GM03348 (cell line): ENCODE data around the gene COMMD1.
"Not testable (repeated sequence)": the region's sequence is repeated elsewhere in the genome, so short reads cannot be mapped to it uniquely, and the experiment has no call there.

Source experiments
- DNase-seq: peaks from one replicate; pipeline ENCODE4 v3.0.0; 2012; ENCODE audit warnings: low spot score

The COMMD1 gene

DNA sequence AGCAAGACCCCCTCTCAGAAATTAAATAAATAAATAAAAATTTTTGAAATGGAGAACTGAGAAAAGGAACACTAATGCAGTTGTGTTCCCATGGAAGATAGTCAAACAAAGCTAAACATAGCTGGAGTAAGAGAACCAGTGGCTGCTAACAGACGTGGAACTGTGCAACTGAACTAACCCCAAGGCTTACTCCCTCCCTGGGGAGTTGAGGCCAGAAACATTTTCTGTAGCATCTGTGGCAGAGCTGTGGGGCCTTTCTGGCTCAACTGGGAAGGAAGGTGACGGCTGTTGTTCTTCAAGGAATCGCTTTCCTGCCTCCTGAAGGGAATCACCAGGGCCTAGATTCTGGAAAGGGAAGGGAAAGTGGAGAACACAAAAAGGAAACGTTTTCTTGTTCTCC lies 236.6 kb downstream of the COMMD1 start:
- no peak for DNase-seq

DNA sequence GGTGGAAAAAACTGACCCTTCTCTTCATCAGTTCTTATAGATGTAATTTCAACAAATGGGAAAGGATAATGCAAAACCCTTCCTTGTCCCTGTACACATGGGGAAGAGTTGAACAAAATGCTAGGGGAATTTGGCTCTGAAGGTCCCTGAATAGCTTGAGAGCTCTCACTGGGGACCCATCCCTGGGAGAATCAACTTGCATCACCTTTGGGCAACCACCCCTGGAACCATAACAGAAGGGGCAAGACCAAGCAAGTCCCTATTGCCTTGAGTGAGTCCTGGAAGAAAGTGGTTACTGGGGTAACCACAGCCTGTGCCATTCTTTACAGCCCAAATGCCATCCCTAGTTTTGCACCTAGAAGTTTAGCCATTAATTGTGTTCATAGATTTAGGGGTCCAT lies 238.2 kb downstream of the COMMD1 start:
- DNase-seq: no peak

- DNase-seq: no peak
Observed at GRCh38 chr2:62144689-62145477, 239.4 kb downstream of the COMMD1 start.

- DNase-seq: no peak
Observed at GRCh38 chr2:62145478-62146100, 240.1 kb downstream of the COMMD1 start.

DNA sequence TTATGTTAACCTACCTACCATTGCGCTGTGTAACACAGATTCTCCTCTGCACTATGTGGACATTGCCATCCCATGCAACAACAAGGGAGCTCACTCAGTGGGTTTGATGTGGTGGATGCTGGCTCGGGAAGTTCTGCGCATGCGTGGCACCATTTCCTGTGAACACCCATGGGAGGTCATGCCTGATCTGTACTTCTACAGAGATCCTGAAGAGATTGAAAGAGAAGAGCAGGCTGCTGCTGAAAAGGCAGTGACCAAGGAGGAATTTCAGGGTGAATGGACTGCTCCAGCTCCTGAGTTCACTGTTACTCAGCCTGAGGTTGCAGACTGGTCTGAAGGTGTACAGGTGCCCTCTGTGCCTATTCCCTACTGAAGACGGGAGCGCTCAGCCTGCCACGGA lies 241.3 kb downstream of the COMMD1 start:
- DNase-seq: not testable (repeated sequence)

- peak; percentile 51 for DNase-seq
Observed at GRCh38 chr2:62147610-62148301, 242.3 kb downstream of the COMMD1 start.

GRCh38 chr2:62149708-62150107 lies 244.2 kb downstream of the COMMD1 start:
- DNase-seq: peak; percentile 88

GRCh38 chr2:62150597-62151305 lies 245.3 kb downstream of the COMMD1 start:
- DNase-seq: no peak

DNA sequence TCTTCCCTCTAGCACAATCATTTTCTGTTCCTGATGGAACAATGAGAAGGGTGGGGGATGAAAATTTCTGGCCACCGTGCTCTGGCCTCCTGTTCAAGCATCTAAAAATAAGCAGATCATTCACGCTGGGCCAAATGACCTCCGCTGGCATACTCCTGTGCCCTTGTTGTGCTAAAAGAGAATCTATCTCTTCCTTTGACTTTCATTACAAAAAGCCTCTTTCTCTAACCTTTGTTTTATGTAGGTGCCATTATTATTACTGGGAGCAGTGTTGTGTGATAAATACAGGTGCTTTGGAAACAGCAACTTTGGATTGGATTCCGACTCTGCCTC lies 245.8 kb downstream of the COMMD1 start:
- no peak for DNase-seq

- DNase-seq: no peak
Observed at GRCh38 chr2:62152000-62152399, 246.5 kb downstream of the COMMD1 start.

- DNase-seq: no peak
Observed at GRCh38 chr2:62156861-62157496, 251.5 kb downstream of the COMMD1 start.

DNA sequence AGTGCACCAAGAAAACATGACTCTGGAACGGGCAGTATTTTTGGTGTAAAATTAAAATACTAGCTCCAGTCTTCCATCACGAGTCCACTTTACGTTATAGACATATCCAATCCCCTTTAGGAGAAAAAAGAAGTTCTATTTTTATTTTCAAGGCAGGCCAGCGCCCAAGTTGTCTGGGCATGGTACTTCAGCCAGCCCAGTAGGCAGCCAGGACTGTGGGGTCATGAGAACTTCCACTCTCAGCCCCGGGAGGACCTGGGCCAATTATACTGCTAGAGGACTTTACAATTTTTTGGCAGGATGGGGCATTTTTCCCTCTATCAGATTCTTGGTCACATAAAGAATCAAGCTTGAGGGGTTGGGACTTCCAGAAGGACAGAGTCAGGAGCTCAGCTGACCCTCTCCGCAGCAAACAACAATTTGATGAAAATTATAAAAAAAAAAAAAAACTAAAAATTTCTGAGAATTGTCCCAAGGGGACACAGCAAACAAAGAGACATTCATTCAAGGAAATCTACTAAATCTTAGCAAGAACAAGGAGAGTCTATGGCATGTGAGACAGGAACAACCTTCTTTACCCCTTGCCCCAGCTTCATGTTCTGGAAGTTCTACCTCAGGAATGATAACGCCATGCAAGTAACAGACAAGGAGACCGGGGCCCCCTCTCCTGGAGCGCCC lies 253.1 kb downstream of the COMMD1 start:
- no peak for DNase-seq

DNA sequence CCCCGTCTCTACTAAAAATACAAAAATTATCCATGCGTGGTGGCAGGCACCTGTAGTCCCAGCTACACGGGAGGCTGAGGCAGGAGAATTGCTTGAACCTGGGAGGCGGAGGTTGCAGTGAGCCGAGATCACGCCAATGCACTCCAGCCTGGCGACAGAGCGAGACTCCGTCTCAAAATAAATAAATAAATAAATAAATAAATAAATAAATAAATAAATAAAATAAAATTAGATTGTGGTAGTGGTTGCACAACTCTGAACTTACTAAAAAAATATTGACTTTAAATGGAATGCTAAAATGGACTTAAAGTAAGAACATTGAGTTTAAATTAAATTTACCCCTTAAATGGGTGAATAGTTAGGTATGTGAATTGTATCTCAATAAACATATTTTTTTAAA lies 255.2 kb downstream of the COMMD1 start:
- DNase-seq: not testable (repeated sequence)

GRCh38 chr2:62163106-62163831 lies 257.8 kb downstream of the COMMD1 start:
- no peak for DNase-seq

DNA sequence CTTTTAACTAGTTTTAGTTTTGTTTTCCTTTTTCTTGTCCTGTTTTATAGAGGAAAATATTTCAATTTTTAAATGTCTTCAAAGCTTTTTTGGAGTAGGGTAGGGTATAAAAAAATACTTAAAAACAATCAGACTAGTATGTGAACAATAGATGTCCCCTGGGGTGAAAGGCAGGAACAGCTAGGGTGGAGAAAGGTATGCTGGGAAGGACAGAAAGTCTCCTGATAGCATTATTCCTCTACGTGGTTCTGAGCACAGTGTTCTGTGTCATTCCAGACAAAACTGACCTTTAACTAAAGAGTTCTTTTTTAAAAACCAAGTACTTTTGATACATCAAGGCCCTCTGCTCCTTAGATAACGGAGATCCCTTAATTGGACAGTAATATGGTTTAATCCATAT lies 258.4 kb downstream of the COMMD1 start:
- no peak for DNase-seq

DNA sequence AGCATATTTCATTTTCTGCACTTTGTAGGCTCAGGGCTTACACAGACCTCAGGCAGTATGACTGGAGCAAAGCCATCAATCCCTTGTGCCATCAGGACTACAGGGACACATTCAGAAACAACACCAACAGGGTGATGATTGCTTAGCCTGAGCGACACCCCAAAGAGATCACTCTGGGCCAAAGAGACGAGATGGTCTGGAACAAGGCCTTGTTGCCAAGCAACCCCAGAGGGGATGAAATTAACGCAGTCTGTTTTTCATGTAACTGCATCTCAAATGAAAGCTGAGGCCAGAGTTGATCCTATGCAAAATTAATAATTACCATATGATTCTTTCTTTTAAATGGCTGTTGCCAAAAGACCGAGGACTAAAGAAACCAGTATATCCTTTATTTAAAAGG lies 270.3 kb downstream of the COMMD1 start:
- no peak for DNase-seq

GRCh38 chr2:62176801-62177200 lies 271.3 kb downstream of the COMMD1 start:
- DNase-seq: no peak

DNA sequence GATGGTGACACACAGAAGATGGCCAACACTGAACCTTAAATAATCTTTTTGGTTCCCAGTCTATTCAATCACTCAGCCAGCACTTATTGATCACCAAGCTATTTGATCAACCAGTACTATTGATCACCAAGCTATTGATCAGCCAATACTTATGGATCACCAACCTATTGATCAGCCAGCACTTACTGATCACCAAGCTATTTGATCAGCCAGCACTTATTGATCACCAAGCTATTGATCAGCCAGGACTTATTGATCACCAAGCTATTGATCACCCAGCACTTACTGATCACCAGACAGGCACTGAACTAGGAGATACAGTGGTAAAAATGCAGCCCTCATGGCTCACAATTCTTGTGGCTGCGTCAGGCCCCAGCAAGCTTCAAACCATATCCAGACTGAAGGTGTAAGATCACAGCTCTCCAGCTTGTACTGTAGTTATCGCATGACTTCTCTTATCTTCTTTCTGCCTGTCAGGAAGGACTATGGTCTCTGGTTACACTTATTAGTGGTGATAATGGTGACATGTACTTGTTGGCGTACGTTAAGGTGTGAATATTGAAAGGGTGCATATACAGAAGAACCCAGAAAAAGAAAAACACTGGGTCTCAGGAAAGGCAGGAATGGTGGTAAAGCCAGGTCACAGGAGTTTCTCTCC lies 272.0 kb downstream of the COMMD1 start:
- no peak for DNase-seq

- DNase-seq: peak; percentile 36
Observed at GRCh38 chr2:62178741-62179271, 273.3 kb downstream of the COMMD1 start.

GRCh38 chr2:62180975-62181374 lies 275.5 kb downstream of the COMMD1 start:
- DNase-seq: no peak
